Fibroblast of skin of left quadriceps (primary cell): ENCODE measurements around the gene GIPC3.
"Not testable (repeated sequence)": the region's sequence is repeated elsewhere in the genome, so short reads cannot be mapped to it uniquely, and the experiment has no call there.

Experiments used
- DNase-seq, 2 experiments: peaks; one replicate each; pipeline ENCODE4 v3.0.0-alpha.2; 2013; ENCODE audit warnings: low read depth in 2 of 2

The GIPC3 gene

DNA sequence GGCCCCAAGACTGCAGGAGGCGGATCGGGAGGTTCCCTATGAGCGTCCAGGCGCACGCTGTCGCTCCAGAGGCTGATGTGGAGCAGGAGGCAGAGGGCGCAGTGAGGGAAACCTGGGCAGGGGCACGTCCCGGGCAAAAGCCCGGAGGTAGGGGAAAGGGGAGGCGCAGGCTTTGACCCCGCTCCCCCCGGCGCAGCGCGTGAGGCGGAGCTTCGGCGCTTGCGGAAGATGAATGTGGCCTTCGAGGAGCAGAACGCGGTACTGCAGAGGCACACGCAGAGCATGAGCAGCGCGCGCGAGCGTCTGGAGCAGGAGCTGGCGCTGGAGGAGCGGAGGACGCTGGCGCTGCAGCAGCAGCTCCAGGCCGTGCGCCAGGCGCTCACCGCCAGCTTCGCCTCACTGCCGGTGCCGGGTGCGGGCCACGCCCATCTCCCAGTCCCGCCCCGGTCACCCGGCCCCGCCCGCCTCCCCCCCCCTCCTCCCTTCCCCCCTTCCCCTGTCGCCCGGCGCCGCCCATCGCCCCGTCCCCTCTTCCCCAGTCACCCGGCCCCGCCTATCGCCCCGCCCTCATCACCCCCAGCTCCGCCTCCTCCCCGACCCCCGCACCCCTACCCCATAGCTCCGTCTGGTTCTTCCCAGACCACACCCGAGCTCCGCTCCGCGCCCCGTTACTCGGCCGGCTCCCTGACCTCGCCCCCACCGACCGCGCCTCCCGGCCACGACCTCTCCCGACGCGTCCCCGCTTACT, 8.4 kb upstream of the GIPC3 start:
- peak; percentile 33 to 50 for DNase-seq

GRCh38 chr19:3577723-3578344, 7.4 kb upstream of the GIPC3 start:
- DNase-seq, result no peak

- DNase-seq, result no peak
Measured at GRCh38 chr19:3578390-3578789, 6.9 kb upstream of the GIPC3 start.

DNA sequence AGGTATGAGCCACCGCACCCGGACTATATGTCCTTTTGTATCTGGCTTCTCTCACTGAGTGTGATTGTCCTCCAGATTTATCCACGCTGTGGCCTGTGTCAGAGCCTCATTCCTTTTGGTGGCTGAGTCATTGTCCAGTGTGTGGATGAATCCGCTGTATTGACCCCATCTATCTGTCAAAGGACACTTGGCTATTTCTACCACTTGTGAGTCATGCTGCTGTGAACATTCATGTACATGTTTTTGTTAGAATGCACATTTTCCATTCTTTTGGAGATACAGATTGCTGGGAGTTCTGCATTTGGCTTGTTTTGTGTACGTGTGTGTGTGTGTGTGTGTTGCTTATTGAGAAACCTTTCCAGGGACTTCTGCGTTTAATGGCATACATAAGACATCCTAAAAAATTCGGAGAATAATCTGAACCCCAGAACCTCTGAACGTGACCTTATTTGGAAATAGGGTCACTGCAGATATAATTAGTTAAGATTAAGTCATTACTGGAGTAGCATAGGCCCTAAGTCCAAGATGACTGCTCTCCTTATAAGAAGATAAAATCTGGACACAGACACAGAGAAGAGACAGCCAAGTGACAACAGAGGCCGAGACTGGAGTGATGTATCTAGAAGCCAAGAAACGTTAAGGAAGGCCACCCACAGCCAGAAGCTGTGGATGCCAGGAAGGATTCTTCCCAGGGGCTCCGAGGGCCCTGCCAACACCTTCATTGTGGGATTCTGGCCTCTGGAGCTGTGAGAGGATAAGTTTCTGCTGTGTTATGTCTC, 4.9 kb upstream of the GIPC3 start:
- peak; percentile 42 to 44 for DNase-seq

- DNase-seq, result not testable (repeated sequence)
Measured at GRCh38 chr19:3581792-3582191, 3.5 kb upstream of the GIPC3 start.

GRCh38 chr19:3584036-3584802, 1.1 kb upstream of the GIPC3 start:
- not testable (repeated sequence) for DNase-seq

- no peak for DNase-seq
Measured at GRCh38 chr19:3586127-3586626, 899 bp downstream of the GIPC3 start.

DNA sequence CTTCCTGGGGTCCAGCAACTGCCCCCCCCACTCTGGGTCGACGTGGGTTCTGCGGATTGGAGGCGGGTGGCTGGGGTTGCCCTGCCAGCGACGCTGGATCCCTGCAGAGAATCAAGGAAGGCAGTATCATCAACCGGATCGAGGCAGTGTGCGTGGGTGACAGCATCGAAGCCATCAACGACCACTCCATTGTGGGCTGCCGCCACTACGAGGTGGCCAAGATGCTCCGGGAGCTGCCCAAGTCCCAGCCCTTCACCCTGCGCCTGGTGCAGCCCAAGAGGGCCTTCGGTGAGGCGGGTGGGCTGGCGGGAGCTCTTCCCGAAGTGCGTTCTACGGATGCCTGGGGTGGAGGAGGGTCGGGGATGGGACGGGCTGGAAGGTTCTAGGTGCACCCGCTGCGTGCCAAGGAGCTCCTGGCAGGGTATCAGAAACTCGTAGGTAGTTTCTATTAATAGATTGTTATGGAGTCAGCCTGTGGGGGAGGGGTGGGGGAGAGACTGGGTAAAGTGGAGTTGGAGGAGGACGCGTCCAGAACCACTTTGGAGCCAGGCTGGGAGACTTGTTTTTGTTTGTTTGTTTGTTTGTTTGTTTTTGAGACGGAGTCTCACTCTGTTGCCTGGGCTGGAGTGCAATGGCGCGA, 1.5 kb downstream of the GIPC3 start:
- no peak for DNase-seq

- DNase-seq, result no peak
Measured at GRCh38 chr19:3589439-3589838, 4.2 kb downstream of the GIPC3 start.

DNA sequence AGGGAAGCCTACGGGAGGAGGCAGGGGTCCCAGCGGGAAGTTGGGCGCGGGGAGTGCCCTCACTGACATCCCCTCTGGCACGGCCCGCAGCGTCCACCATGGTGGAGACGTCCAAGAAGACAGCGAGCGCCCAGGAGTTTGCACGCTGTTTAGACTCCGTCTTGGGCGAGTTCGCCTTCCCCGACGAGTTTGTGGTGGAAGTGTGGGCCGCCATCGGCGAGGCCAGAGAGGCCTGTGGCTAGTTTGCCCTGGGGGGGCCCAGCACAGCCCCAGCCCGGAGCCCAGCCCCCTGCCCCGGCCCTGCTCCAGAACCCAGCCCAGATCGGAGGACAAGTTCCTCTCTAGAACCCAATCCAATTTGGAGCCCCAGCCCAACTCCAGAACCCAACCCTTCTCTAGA, 4.7 kb downstream of the GIPC3 start:
- no peak for DNase-seq

- DNase-seq, result no peak
Measured at GRCh38 chr19:3590991-3591659, 5.8 kb downstream of the GIPC3 start.

DNA sequence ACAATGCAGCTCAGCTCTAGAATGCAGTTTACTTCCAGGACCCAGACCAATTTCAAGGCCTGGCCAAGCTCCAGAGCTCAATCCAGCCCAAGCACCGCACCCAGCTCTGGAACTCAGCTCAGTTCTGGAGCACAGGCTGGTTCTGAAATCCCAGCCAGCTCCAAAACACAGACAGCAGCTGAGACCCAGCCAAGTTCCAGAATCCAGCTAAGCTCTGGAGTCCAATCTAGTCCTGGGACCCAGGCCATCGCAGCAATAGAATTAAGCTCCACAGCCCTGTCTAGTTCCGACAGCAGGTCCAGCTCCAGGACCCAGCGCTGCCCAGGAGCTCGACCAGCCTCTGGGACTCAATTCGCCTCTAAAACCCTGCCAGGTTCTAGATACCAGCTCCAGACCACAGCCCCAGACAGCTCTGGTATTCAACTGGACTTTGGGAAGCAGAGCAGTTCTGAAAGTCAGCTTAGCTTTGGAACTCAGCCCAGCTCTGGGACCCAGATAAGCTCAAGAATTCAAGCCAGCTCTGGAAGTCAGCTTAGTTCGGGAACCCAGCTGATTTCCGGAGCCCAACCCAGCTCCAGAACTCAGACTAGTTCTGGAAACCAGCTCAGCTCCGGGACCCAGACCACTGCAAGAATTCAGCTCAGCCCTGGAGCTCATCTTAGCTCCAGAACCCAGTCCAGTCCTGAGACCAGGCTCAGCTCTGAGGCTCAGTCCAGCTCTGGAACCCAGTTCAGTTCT, 6.8 kb downstream of the GIPC3 start:
- no peak for DNase-seq

DNA sequence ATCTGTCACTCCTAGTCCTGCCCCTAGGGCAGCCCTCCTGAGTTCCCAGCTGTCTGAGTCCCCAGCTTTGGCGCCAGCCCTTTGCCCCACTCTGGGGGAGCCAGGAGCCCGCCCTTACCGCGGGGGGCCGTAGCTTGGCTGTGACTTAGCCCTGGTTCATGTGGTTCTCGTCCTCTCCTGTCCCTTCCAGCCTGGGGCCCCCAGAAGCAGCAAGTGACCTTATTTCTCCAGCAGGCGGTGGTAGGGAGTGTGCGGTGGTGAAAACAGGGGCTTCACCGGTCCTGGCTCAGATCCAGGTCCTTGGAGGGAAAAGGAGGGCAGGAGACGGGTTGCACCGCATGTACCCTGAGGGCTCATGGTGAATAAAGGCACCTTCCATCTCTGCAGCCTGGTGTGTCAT, 7.9 kb downstream of the GIPC3 start:
- no peak for DNase-seq

DNA sequence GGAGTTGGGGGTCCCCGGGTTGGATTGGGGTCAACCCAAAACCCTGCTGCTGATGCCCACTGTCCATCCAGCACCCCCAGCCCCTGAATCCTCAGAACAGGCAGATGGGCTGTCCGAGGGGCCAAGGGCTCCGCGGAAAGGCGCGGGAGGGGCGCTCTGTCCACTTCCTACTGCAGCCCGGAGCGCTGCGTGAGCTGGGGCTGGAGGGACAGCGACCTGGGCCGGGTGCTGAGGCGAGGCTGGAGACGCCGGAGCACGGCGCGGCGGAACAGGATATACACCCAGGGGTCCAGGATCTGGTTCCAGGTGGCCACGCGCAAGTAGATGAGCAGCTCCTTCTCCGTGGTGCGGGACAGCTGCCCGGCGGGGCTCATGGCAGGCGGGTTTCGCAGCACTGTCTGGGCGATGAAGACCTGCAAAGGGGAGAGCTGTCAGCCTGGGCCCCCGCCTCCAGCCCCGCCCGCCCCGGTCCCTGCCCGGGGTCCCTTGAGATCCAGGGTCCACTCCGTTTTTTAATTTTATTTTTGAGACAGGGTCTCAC, 10.3 kb downstream of the GIPC3 start:
- DNase-seq, result no peak

- DNase-seq, result no peak
Measured at GRCh38 chr19:3599776-3600187, 14.5 kb downstream of the GIPC3 start.

DNA sequence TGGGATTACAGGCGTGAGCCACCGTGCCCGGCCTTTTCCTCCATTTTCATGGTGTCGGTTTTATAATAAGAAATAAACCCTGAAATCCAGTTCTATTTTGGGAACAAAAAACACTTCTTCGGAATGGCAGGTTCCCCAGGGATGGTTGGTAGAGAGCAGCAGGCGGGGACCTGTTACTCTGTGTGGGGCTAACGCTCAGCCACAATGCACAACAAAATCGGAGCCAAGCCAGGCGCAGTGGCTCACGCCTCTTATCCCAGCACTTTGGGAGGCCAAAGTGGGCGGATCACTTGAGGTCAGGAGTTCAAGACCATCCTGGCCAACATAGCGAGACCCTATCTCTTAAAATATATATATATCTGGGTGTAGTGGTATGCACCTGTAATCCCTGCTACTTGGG, 15.7 kb downstream of the GIPC3 start:
- DNase-seq, result no peak

DNA sequence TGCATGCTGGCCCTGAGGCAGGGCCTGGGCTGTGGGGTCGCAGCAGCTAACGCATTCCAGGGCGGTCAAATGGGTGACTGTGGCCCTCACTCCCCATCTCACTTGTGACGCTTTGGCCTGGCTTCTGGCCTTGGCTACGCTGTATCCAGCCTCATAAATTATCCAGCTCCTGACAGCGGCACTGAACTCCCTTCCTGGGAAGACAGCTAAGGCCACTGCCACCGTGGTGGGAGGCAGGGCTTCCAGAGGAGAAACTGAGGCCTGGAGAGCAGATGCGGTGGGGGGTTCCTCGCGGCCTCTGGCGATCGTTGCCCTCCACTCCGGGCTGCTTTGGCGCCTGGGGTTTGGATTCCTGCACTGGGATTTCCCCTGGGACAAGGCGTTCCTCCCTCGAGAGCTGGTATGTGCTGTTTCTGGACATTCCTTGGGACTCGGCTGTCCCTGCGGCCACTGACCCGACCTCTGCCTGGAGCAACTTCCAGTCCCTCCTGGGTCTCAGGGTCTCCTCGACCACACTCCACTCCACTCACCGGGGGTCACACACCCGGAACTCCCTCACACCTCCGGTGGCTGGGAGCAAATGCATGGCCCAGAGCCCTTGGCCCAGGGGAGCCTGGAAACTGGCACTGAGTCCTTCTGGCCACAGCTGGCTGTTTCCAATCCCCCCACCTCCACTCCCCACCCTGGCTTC, 18.0 kb downstream of the GIPC3 start:
- no peak for DNase-seq

GRCh38 chr19:3604227-3604986, 19.1 kb downstream of the GIPC3 start:
- DNase-seq, result no peak

GRCh38 chr19:3604987-3605343, 19.7 kb downstream of the GIPC3 start:
- DNase-seq, result no peak
